Ishikawa (cell line): ENCODE measurements around the gene PTGER4.

ENCODE experiments used
- CEBPB ChIP-seq: IDR thresholded peaks from 2 replicates; pipeline ENCODE4 v1.6.1; 2012
- CREB1 ChIP-seq: IDR thresholded peaks from 2 replicates; pipeline ENCODE4 v1.6.1; 2012; ENCODE audit warnings: low read depth
- EGR1 ChIP-seq: IDR thresholded peaks from 2 replicates; pipeline ENCODE4 v1.6.1; 2012
- EP300 ChIP-seq: IDR thresholded peaks from 2 replicates; pipeline ENCODE4 v1.6.1; 2012; ENCODE audit warnings: borderline replicate concordance
- FOXM1 ChIP-seq: IDR thresholded peaks from 2 replicates; pipeline ENCODE4 v1.6.1; 2012; ENCODE audit warnings: low read depth, borderline replicate concordance
- NFIC ChIP-seq: IDR thresholded peaks from 2 replicates; pipeline ENCODE4 v1.6.1; 2012
- RAD21 ChIP-seq: IDR thresholded peaks from 2 replicates; pipeline ENCODE4 v1.6.1; 2012; ENCODE audit warnings: low read depth
- TAF1 ChIP-seq: IDR thresholded peaks from 2 replicates; pipeline ENCODE4 v1.6.1; 2012; ENCODE audit warnings: low read depth, mild to moderate bottlenecking
- TCF12 ChIP-seq: IDR thresholded peaks from 2 replicates; pipeline ENCODE4 v1.6.1; 2012; ENCODE audit warnings: low read depth
- TEAD4 ChIP-seq: IDR thresholded peaks from 2 replicates; pipeline ENCODE4 v1.6.1; 2012
- YY1 ChIP-seq: IDR thresholded peaks from 2 replicates; pipeline ENCODE4 v1.6.1; 2012; ENCODE audit warnings: low read depth
- ZBTB7A ChIP-seq: IDR thresholded peaks from 2 replicates; pipeline ENCODE4 v1.6.1; 2012; ENCODE audit warnings: low read depth
- TF ChIP-seq, protein P1 (sequence below): IDR thresholded peaks from 2 replicates; pipeline ENCODE4 v1.6.1; 2012
- TF ChIP-seq, protein P2 (sequence below): IDR thresholded peaks from 2 replicates; pipeline ENCODE4 v1.6.1; 2012; ENCODE audit warnings: low read depth, mild to moderate bottlenecking
- TF ChIP-seq, protein P3 (sequence below): IDR thresholded peaks from 2 replicates; pipeline ENCODE4 v1.6.1; 2012

PTGER4 gene

DNA sequence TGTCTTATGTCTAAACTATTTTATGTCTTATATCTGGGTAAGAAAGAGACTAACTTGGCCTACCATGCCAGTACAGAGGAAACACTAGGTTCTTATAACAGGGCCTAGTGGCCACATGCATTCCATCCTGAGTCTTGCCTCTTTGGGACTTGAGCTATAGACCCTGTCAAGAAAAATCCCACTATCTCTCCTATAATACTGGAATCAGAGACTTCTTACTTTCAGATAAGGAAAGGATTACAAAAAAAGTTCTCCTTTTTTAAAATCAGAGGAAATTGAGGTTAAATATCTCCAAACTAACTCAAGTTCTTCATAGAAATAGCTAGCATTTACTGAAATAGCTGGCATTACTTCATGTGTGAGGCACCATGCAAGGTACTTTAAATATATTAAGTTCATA is 34.3 kb downstream of the PTGER4 start:
- no peak for TF ChIP-seq NFIC
- TF ChIP-seq YY1 = no peak
- TF ChIP-seq, protein P1, sequence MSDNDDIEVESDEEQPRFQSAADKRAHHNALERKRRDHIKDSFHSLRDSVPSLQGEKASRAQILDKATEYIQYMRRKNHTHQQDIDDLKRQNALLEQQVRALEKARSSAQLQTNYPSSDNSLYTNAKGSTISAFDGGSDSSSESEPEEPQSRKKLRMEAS = no peak
- TF ChIP-seq TCF12 = no peak
- no peak for TF ChIP-seq EP300
- TF ChIP-seq TAF1 = no peak
- no peak for TF ChIP-seq ZBTB7A
- TF ChIP-seq CREB1 = no peak
- no peak for TF ChIP-seq EGR1
- no peak for TF ChIP-seq FOXM1
- TF ChIP-seq, protein P2, sequence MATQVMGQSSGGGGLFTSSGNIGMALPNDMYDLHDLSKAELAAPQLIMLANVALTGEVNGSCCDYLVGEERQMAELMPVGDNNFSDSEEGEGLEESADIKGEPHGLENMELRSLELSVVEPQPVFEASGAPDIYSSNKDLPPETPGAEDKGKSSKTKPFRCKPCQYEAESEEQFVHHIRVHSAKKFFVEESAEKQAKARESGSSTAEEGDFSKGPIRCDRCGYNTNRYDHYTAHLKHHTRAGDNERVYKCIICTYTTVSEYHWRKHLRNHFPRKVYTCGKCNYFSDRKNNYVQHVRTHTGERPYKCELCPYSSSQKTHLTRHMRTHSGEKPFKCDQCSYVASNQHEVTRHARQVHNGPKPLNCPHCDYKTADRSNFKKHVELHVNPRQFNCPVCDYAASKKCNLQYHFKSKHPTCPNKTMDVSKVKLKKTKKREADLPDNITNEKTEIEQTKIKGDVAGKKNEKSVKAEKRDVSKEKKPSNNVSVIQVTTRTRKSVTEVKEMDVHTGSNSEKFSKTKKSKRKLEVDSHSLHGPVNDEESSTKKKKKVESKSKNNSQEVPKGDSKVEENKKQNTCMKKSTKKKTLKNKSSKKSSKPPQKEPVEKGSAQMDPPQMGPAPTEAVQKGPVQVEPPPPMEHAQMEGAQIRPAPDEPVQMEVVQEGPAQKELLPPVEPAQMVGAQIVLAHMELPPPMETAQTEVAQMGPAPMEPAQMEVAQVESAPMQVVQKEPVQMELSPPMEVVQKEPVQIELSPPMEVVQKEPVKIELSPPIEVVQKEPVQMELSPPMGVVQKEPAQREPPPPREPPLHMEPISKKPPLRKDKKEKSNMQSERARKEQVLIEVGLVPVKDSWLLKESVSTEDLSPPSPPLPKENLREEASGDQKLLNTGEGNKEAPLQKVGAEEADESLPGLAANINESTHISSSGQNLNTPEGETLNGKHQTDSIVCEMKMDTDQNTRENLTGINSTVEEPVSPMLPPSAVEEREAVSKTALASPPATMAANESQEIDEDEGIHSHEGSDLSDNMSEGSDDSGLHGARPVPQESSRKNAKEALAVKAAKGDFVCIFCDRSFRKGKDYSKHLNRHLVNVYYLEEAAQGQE = no peak
- TF ChIP-seq, protein P3, sequence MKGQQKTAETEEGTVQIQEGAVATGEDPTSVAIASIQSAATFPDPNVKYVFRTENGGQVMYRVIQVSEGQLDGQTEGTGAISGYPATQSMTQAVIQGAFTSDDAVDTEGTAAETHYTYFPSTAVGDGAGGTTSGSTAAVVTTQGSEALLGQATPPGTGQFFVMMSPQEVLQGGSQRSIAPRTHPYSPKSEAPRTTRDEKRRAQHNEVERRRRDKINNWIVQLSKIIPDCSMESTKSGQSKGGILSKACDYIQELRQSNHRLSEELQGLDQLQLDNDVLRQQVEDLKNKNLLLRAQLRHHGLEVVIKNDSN = no peak
- TF ChIP-seq RAD21 = no peak
- no peak for TF ChIP-seq CEBPB
- TF ChIP-seq TEAD4 = no peak

DNA sequence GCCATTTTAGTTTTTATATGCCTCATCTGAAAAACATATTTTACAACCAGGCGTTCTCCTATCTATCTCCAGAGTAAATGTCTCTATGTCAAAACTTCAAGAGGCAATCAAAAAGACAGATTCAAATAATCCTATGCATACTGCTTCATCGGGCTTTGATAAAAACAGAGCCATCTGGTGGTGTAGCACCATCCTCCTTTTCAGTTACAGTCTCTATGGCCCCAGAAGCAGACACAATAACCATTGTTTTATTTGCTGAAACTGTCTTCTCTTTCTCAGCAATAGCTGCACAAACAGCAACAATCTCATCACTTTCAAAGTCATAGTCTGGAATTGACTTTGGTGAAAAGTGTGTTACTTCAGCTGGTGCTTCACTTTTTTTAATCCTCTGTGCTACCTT is 36.3 kb downstream of the PTGER4 start:
- TF ChIP-seq, protein P2 = no peak

DNA sequence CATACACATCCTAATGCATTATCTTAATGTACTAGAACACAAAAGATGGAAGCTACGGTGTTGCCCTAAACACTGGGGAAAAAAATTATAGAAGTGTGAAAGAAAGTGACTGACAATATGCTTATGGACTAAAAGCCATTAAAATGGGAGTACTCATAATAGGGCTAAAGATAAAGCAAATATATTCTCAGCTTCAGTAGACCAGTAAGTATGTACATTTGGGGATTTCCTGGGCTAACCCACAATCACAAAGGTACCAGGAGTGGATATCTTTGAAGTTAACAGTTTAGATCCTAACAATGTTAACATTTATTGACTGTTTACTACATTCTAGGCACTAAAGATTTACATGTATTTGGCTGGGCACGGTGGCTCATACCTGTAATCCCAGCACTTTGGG is 36.9 kb downstream of the PTGER4 start:
- TF ChIP-seq, protein P3 = no peak
- TF ChIP-seq, protein P1 = no peak
- TF ChIP-seq CEBPB = no peak
- no peak for TF ChIP-seq RAD21
- TF ChIP-seq, protein P2 = no peak

DNA sequence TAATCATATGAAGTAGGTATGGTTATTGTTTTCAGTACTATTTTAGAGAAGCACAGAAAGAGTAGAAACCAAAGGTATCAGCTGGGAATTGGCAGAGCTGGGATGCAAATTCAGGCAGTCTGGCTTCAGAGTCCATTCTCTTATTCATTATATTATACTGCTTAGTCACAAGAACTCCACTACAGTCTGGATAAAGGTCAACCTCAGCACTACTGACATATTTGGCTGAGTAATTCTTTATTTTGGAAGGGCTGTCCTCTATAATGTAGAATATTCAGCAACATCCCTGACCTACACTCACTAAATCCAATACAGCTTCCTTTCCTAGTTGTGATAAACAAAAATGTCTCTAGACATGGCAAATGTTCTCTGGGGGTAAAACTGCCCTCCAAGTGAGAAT is 37.6 kb downstream of the PTGER4 start:
- TF ChIP-seq RAD21 (no peak), ZBTB7A (no peak), FOXM1 (no peak), NFIC (no peak), TCF12 (no peak), CREB1 (no peak), TAF1 (no peak), EP300 (no peak), YY1 (no peak), EGR1 (no peak), CEBPB (no peak), TEAD4 (no peak)
- TF ChIP-seq, protein P3 = no peak
- TF ChIP-seq, protein P2 = no peak
- TF ChIP-seq, protein P1 = no peak
